IPS-18c (cell line): ENCODE data around the gene ISG20L2.

ENCODE experiments used
- H3K4me3 ChIP-seq: 2 replicates; pipeline ENCODE4 v1.7.0; 2013; ENCODE audit warnings: low read depth, mild to moderate bottlenecking, low read length, moderate library complexity; ENCODE audit not compliant: insufficient read depth
- H3K9me3 ChIP-seq: one replicate; pipeline ENCODE4 v1.6.1; 2013; ENCODE audit warnings: mild to moderate bottlenecking, low read length, moderate library complexity; ENCODE audit not compliant: control insufficient read depth, insufficient read depth

Gene ISG20L2

GRCh38 chr1:156704166-156704711, 24.3 kb downstream of the ISG20L2 start:
- Histone ChIP-seq H3K9me3 (no peaks in the 10 kb centered on the region), H3K4me3 (peak overlapping the region; percentile 81)

- no peaks in the 10 kb centered on the region for H3K9me3 ChIP-seq
- peak overlapping the region; percentile 81; the same call in 1 of the 2 replicates for H3K4me3 ChIP-seq
Observed at GRCh38 chr1:156703741-156704140, 24.8 kb downstream of the ISG20L2 start.

- H3K9me3 ChIP-seq, result no peaks in the 10 kb centered on the region
- H3K4me3 ChIP-seq, result peak overlapping the region; percentile 81; the same call in 1 of the 2 replicates
Observed at GRCh38 chr1:156703336-156703735, 25.2 kb downstream of the ISG20L2 start.

- Histone ChIP-seq H3K4me3 (no peak overlapping the region), H3K9me3 (no peaks in the 10 kb centered on the region)
Observed at GRCh38 chr1:156700736-156701531, 27.6 kb downstream of the ISG20L2 start.

GRCh38 chr1:156698995-156699394, 29.6 kb downstream of the ISG20L2 start:
- Histone ChIP-seq H3K9me3 (no peaks in the 10 kb centered on the region), H3K4me3 (no peak overlapping the region)

- Histone ChIP-seq H3K9me3 (no peaks in the 10 kb centered on the region), H3K4me3 (no peak overlapping the region)
Observed at GRCh38 chr1:156697481-156697880, 31.1 kb downstream of the ISG20L2 start.

- no peaks in the 10 kb centered on the region for H3K9me3 ChIP-seq
Observed at GRCh38 chr1:156696755-156697154, 31.8 kb downstream of the ISG20L2 start.

GRCh38 chr1:156694690-156694962, 33.9 kb downstream of the ISG20L2 start:
- Histone ChIP-seq H3K4me3 (no peak overlapping the region), H3K9me3 (no peaks in the 10 kb centered on the region)

More at GRCh38 chr1:156696755-156697154, 31.8 kb downstream of the ISG20L2 start:
- no peak overlapping the region for H3K4me3 ChIP-seq

GRCh38 chr1:156693848-156694689, 34.5 kb downstream of the ISG20L2 start:
- 0 out of 2 replicates have a peak overlapping the region, but pooled peaks have one; percentile 24 for H3K4me3 ChIP-seq
- no peaks in the 10 kb centered on the region for H3K9me3 ChIP-seq

GRCh38 chr1:156692925-156693847, 35.4 kb downstream of the ISG20L2 start:
- peak overlapping the region; percentile 34 for H3K4me3 ChIP-seq
- no peaks in the 10 kb centered on the region for H3K9me3 ChIP-seq

GRCh38 chr1:156692441-156692924, 36.1 kb downstream of the ISG20L2 start:
- Histone ChIP-seq H3K9me3 (no peaks in the 10 kb centered on the region), H3K4me3 (peak overlapping the region; percentile 9)

GRCh38 chr1:156691665-156692440, 36.7 kb downstream of the ISG20L2 start:
- Histone ChIP-seq H3K4me3 (peak overlapping the region; percentile 9), H3K9me3 (no peaks in the 10 kb centered on the region)

- peak overlapping the region; percentile 40; the same call in 1 of the 2 replicates for H3K4me3 ChIP-seq
- H3K9me3 ChIP-seq, result no peaks in the 10 kb centered on the region
Observed at GRCh38 chr1:156691191-156691590, 37.4 kb downstream of the ISG20L2 start.

- H3K4me3 ChIP-seq, result peak overlapping the region; percentile 40; the same call in 1 of the 2 replicates
- H3K9me3 ChIP-seq, result no peaks in the 10 kb centered on the region
Observed at GRCh38 chr1:156690675-156691036, 37.9 kb downstream of the ISG20L2 start.

GRCh38 chr1:156689953-156690674, 38.5 kb downstream of the ISG20L2 start:
- peak overlapping the region; percentile 40; the same call in 1 of the 2 replicates for H3K4me3 ChIP-seq
- no peaks in the 10 kb centered on the region for H3K9me3 ChIP-seq
